ENCODE measurements around the gene NKD2.

DNA sequence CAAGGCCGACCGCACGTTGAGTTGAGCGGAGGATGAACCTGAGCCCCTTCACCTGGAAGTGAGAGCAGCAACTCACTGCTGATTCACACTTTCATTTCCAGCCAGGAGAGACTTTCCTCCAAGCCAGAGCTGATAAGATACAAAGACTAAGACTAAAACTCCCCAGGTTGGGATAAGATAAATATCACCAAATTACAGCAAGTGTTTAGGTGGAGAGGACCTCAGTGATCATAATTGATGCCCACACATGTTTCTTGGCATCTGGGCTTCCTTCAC lies 6.4 kb upstream of the NKD2 start:
- TF ChIP-seq, protein P1, sequence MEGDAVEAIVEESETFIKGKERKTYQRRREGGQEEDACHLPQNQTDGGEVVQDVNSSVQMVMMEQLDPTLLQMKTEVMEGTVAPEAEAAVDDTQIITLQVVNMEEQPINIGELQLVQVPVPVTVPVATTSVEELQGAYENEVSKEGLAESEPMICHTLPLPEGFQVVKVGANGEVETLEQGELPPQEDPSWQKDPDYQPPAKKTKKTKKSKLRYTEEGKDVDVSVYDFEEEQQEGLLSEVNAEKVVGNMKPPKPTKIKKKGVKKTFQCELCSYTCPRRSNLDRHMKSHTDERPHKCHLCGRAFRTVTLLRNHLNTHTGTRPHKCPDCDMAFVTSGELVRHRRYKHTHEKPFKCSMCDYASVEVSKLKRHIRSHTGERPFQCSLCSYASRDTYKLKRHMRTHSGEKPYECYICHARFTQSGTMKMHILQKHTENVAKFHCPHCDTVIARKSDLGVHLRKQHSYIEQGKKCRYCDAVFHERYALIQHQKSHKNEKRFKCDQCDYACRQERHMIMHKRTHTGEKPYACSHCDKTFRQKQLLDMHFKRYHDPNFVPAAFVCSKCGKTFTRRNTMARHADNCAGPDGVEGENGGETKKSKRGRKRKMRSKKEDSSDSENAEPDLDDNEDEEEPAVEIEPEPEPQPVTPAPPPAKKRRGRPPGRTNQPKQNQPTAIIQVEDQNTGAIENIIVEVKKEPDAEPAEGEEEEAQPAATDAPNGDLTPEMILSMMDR (conservative IDR thresholded peaks at IDR 0.05; ENCODE audit: low read depth, low read length) = no peak
- TF ChIP-seq RCOR1 (IDR thresholded peaks at IDR 0.05; ENCODE audit: insufficient replicate concordance, low read length) = no peak
- no peak for TF ChIP-seq MAZ (IDR thresholded peaks at IDR 0.05; ENCODE audit: borderline replicate concordance, low read depth, low read length)
- TF ChIP-seq POLR2A (IDR thresholded peaks at IDR 0.05; ENCODE audit: low read depth, low read length) = no peak
- TF ChIP-seq CEBPB (IDR thresholded peaks at IDR 0.05; ENCODE audit: low read depth, low read length) = no peak
- no peak for TF ChIP-seq RAD21 (IDR thresholded peaks at IDR 0.05; ENCODE audit: low read length)
- TF ChIP-seq RFX5 (IDR thresholded peaks at IDR 0.05; ENCODE audit: low read depth, low read length) = no peak
- TF ChIP-seq, protein P2, sequence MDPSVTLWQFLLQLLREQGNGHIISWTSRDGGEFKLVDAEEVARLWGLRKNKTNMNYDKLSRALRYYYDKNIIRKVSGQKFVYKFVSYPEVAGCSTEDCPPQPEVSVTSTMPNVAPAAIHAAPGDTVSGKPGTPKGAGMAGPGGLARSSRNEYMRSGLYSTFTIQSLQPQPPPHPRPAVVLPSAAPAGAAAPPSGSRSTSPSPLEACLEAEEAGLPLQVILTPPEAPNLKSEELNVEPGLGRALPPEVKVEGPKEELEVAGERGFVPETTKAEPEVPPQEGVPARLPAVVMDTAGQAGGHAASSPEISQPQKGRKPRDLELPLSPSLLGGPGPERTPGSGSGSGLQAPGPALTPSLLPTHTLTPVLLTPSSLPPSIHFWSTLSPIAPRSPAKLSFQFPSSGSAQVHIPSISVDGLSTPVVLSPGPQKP (IDR thresholded peaks at IDR 0.05; ENCODE audit: borderline replicate concordance, low read depth, low read length) = no peak
- no peak for TF ChIP-seq SMC3 (IDR thresholded peaks at IDR 0.05; ENCODE audit: low read depth, low read length)
- TF ChIP-seq, protein P3, sequence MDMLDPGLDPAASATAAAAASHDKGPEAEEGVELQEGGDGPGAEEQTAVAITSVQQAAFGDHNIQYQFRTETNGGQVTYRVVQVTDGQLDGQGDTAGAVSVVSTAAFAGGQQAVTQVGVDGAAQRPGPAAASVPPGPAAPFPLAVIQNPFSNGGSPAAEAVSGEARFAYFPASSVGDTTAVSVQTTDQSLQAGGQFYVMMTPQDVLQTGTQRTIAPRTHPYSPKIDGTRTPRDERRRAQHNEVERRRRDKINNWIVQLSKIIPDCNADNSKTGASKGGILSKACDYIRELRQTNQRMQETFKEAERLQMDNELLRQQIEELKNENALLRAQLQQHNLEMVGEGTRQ (IDR thresholded peaks at IDR 0.05; ENCODE audit: low read depth, low read length) = no peak
- no peak for TF ChIP-seq BHLHE40 (IDR thresholded peaks at IDR 0.05; ENCODE audit: low read depth, low read length)
- no peak for TF ChIP-seq MXI1 (IDR thresholded peaks at IDR 0.05; ENCODE audit: borderline replicate concordance, low read depth, low read length)

Measured in IMR-90 (cell line).